ENCODE results near the gene CST5.
"Not testable (repeated sequence)": the region's sequence is repeated elsewhere in the genome, so short reads cannot be mapped to it uniquely, and the experiment has no call there.

GRCh38 chr20:23878016-23878542 lies 1.5 kb downstream of the CST5 start:
- TF ChIP-seq, protein P1, sequence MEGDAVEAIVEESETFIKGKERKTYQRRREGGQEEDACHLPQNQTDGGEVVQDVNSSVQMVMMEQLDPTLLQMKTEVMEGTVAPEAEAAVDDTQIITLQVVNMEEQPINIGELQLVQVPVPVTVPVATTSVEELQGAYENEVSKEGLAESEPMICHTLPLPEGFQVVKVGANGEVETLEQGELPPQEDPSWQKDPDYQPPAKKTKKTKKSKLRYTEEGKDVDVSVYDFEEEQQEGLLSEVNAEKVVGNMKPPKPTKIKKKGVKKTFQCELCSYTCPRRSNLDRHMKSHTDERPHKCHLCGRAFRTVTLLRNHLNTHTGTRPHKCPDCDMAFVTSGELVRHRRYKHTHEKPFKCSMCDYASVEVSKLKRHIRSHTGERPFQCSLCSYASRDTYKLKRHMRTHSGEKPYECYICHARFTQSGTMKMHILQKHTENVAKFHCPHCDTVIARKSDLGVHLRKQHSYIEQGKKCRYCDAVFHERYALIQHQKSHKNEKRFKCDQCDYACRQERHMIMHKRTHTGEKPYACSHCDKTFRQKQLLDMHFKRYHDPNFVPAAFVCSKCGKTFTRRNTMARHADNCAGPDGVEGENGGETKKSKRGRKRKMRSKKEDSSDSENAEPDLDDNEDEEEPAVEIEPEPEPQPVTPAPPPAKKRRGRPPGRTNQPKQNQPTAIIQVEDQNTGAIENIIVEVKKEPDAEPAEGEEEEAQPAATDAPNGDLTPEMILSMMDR (IDR thresholded peaks at IDR 0.05; ENCODE audit: poor library complexity, severe bottlenecking): not testable (repeated sequence)
- not testable (repeated sequence) for TF ChIP-seq RAD21 (conservative IDR thresholded peaks at IDR 0.05); TAF1 (IDR thresholded peaks at IDR 0.05; ENCODE audit: low read depth)
